ENCODE results near the gene NFKBIB.

The NFKBIB gene

DNA sequence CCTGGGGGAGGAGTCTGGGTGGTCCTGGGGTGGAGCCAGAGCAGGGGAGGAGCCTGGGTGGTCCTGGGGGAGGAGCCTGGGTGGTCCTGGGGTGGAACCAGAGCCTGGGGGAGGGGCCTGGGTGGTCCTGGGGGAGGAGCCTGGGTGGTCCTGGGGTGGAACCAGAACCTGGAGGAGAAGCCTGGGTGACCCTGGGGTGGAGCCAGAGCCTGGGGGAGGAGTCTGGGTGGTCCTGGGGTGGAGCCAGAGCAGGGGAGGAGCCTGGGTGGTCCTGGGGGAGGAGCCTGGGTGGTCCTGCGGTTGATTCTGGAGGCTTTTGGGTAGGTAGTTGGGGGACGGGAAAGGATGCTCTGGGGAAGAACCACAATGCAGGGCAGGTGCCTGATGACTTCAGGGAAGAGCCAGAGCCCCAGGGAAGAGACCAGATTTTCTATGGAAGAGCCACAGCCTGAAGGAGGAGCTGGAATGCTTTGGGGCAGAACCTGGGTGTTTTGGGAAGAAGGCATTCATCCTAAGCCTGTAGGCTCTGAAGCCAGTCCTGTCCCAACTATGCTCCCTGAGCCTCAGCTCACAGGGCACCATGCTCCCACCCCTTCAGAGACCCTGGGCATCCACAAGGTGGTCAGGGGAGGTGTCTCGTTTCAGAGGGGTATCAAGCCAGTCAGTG lies 45.9 kb downstream of the NFKBIB start:
- H3K4me3 ChIP-seq (replicated peaks; ENCODE audit: low read depth, low read length), result no peak overlapping the region
- no peak for DNase-seq (ENCODE audit: extremely low read depth, low read depth)
- no peak for TF ChIP-seq CTCF (IDR thresholded peaks at IDR 0.05; ENCODE audit: low read depth, low read length, missing control alignments)

- TF ChIP-seq CTCF (IDR thresholded peaks at IDR 0.05; ENCODE audit: low read depth, low read length, missing control alignments), result no peak
- no peak for DNase-seq (ENCODE audit: extremely low read depth, low read depth)
- H3K4me3 ChIP-seq (replicated peaks; ENCODE audit: low read depth, low read length), result no peak overlapping the region
Measured at GRCh38 chr19:38946229-38947010, 46.7 kb downstream of the NFKBIB start.

DNA sequence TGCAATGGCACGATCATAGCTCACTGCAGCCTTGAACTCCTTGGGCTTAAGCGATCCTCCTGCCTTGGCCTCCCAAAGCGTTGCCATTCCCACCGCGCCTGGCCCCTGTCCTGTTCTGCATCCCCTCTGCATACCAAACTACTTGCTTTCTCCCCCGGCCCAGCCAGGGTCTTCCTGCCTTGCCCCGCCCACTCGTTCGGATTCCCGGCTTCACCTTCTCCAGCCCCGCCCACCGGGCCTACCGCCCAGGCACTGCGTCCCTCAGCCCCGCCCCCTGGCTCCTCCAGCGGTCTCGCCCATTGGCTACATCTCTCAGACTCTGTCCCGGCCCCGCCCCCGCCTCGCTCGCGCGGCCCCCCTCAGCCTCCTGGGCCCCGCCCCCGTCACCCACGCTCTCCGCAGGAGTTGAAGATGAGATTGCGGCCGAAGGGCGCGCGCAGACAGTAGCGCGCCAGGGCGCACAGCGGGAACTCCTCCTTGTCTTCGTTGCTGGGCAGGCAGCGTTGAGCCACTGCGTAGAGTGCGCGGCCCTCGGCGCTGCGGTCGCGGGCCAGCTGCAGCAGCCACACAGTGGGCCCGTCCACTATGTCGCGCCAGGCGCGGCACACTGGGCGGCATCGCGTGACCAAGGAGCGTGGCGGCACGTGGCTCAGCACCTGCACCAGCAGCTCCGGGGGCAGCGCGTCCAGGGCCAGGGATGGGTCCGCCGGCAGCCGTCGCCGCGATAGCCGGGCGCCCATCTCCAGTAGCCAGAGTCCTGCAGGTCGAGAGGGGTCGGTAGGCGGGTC lies 50.0 kb downstream of the NFKBIB start:
- H3K4me3 ChIP-seq (replicated peaks; ENCODE audit: low read depth, low read length), result 0 out of 2 replicates have a peak overlapping the region, but pooled peaks have one; percentile 1
- TF ChIP-seq CTCF (IDR thresholded peaks at IDR 0.05; ENCODE audit: low read depth, low read length, missing control alignments), result no peak
- DNase-seq (ENCODE audit: extremely low read depth, low read depth), result no peak

GRCh38 chr19:38951187-38951586 lies 51.4 kb downstream of the NFKBIB start:
- H3K4me3 ChIP-seq (replicated peaks; ENCODE audit: low read depth, low read length), result no peak overlapping the region
- DNase-seq (ENCODE audit: extremely low read depth, low read depth), result no peak

DNA sequence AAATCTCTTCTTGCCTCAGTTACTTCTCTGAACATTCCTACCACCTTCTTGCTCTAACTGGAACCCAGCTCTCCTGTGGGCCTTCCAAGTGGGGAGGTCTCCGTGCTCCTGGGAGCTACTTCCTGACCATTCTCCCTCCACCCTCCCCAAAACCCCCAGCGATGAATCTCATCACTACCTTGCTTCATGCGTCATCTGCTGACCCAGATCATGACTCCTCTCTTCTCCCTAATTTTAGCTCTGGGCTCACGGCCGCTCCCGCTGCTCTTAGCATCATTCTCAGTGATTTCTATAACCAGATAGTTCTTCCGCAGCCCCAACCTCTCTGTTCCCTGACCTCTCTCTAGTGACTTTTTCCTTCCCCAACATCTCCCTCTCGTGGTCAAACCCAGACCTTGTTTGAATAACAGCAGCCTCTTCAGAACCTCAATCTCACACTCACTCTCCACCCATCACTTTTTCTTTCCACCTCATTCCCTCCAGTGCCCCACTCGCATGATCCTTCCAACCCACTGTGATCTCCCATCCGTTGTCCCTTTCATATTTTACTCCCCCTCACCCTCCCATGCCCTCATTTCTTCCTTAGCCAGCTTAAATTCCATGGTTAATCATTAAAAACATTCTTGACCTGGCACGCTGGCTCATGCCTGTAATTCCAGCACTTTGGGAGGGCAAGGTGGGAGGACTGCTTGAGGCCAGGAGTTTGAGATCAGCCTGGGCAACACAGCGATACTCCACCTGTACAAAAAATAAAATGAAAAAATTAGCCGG lies 52.8 kb downstream of the NFKBIB start:
- TF ChIP-seq CTCF (IDR thresholded peaks at IDR 0.05; ENCODE audit: low read depth, low read length, missing control alignments), result no peak
- no peak for DNase-seq (ENCODE audit: extremely low read depth, low read depth)

More at GRCh38 chr19:38951187-38951586, 51.4 kb downstream of the NFKBIB start:
- no peak for TF ChIP-seq CTCF (IDR thresholded peaks at IDR 0.05; ENCODE audit: low read depth, low read length, missing control alignments)

GRCh38 chr19:38953677-38954076 lies 53.9 kb downstream of the NFKBIB start:
- no peak for TF ChIP-seq CTCF (IDR thresholded peaks at IDR 0.05; ENCODE audit: low read depth, low read length, missing control alignments)
- H3K4me3 ChIP-seq (replicated peaks; ENCODE audit: low read depth, low read length), result no peak overlapping the region
- no peak for DNase-seq (ENCODE audit: extremely low read depth, low read depth)

More for the DNA sequence above, 52.8 kb downstream of the NFKBIB start:
- H3K4me3 ChIP-seq (replicated peaks; ENCODE audit: low read depth, low read length), result no peak overlapping the region
